A549 treated with dexamethasone at 1 μM for 4 hours (cell line): ENCODE results near the gene TRPV5. TPM values are rescaled to one million over a fixed set of nuclear protein-coding genes. Genes with fewer than 3 reads are reported as not detected.

Experiments used
- total RNA-seq: library from RNA; stranded (reverse); fragments of 200-300 nt; extraction: Qiagen RNA extraction; gene quantifications from 5 replicates; pipeline ENCODE4 v1.2.3, GENCODE V29; 2022

The TRPV5 gene
- total RNA-seq, result not detected in 5 replicates

GRCh38 chr7:142933624-142934023, at the start of gene TRPV5:
Gene TRPV5, minus strand, starts transcription at chr7:142933746. Its CDS starts 287 bp downstream, at chr7:142933459.

GRCh38 chr7:142961973-142962926, 28.7 kb upstream of the TRPV5 start, which contains the start of gene KEL:
Gene KEL, minus strand, starts transcription at chr7:142962363. Its CDS starts 157 bp downstream, at chr7:142962206.

GRCh38 chr7:142939226-142939910, 5.8 kb upstream of the TRPV5 start, which contains the start of gene LLCFC1:
Gene LLCFC1, plus strand, starts transcription at chr7:142939484. Its CDS starts 138 bp downstream, at chr7:142939622.

GRCh38 chr7:142885311-142886230, 48.0 kb downstream of the TRPV5 start, which contains the start of gene TRPV6:
Gene TRPV6, minus strand, starts transcription at chr7:142885745.

Other genes with a start within 250 kb of the TRPV5 start
- gene PRSS1, start 184.3 kb downstream of the TRPV5 start, total RNA-seq, result not detected in 5 replicates
- not detected in 5 replicates for gene PRSS2, start 162.8 kb downstream of the TRPV5 start, total RNA-seq
- gene EPHB6, start 78.7 kb downstream of the TRPV5 start, total RNA-seq, result 0.20 to 0.84 TPM (median 0.77 TPM) in 5 replicates
- gene TRPV6, start 48.0 kb downstream of the TRPV5 start, total RNA-seq, result not detected in 5 replicates
- gene LLCFC1, start 5.7 kb upstream of the TRPV5 start, total RNA-seq, result not detected in 5 replicates
- gene KEL, start 28.6 kb upstream of the TRPV5 start, total RNA-seq, result 0.05 TPM in 1 of 5 replicates, not detected in the others
- not detected in 5 replicates for gene OR9A2, start 93.4 kb upstream of the TRPV5 start, total RNA-seq
- not detected in 5 replicates for gene OR6V1, start 118.6 kb upstream of the TRPV5 start, total RNA-seq
- gene PIP, start 198.3 kb upstream of the TRPV5 start, total RNA-seq, result 0.19 to 0.32 TPM (median 0.23 TPM) in 3 of 5 replicates, not detected in the others
- gene TAS2R39, start 249.7 kb upstream of the TRPV5 start, total RNA-seq, result not detected in 5 replicates